HepG2 (cell line): ENCODE measurements around the gene CCL27. TPM values are rescaled to one million over a fixed set of nuclear protein-coding genes. Genes with fewer than 3 reads are reported as not detected.

Experiments used
- ELF4 ChIP-seq: sonication (generic); formaldehyde crosslinking; IDR thresholded peaks from 2 replicates; pipeline ENCODE4 v1.5.0; 2020; ENCODE audit warnings: missing genetic modification reagents, mild to moderate bottlenecking, moderate library complexity, borderline replicate concordance
- HMG20B ChIP-seq: conservative IDR thresholded peaks from 2 replicates; pipeline ENCODE4 v1.6.1; 2016; ENCODE audit warnings: missing genetic modification reagents, missing compliant biosample characterization
- HMGA1 ChIP-seq: sonication (generic); formaldehyde crosslinking; conservative IDR thresholded peaks from 2 replicates; pipeline ENCODE4 v1.4.0; 2020; ENCODE audit warnings: missing genetic modification reagents
- HNRNPH1 ChIP-seq: fragments of 200-400 bp; formaldehyde crosslinking; optimal IDR thresholded peaks from 2 replicates; pipeline ENCODE3; 2017; ENCODE audit warnings: mild to moderate bottlenecking, low read depth, low read length
- KDM3A ChIP-seq: IDR thresholded peaks from 2 replicates; pipeline ENCODE4 v1.6.1; 2018; ENCODE audit warnings: low read depth, missing compliant biosample characterization
- NCOA5 ChIP-seq: sonication (generic); formaldehyde crosslinking; IDR thresholded peaks from 2 replicates; pipeline ENCODE4 v1.4.0; 2020; ENCODE audit warnings: missing genetic modification reagents
- PHF21A ChIP-seq: sonication (generic); formaldehyde crosslinking; IDR thresholded peaks from 2 replicates; pipeline ENCODE4 v1.5.0; 2020; ENCODE audit warnings: mild to moderate bottlenecking, missing genetic modification reagents
- POLR2A ChIP-seq, 2 experiments: IDR thresholded peaks; 2 replicates each; pipeline ENCODE4 v1.6.1; 2011; ENCODE audit warnings: low read depth in 2 of 2, low read length in 2 of 2, mild to moderate bottlenecking in 1 of 2, moderate library complexity in 1 of 2; ENCODE audit not compliant: insufficient read depth in 1 of 2
- PTBP1 ChIP-seq: fragments of 200-400 bp; formaldehyde crosslinking; IDR thresholded peaks from 2 replicates; pipeline ENCODE4 v1.6.1; 2018; ENCODE audit warnings: low read length, low read depth; ENCODE audit not compliant: poor library complexity, severe bottlenecking
- RARG ChIP-seq: sonication (generic); formaldehyde crosslinking; IDR thresholded peaks from 2 replicates; pipeline ENCODE4 v1.4.0; 2020; ENCODE audit warnings: low read depth, mild to moderate bottlenecking, missing genetic modification reagents
- REPIN1 ChIP-seq: sonication (generic); formaldehyde crosslinking; IDR thresholded peaks from 2 replicates; pipeline ENCODE4 v1.8.0; 2022; ENCODE audit warnings: missing genetic modification reagents, low read depth, mild to moderate bottlenecking, borderline replicate concordance
- SMAD9 ChIP-seq: sonication (generic); formaldehyde crosslinking; IDR thresholded peaks from 2 replicates; pipeline ENCODE4 v1.5.1; 2020; ENCODE audit warnings: mild to moderate bottlenecking, missing genetic modification reagents
- TOPORS ChIP-seq: sonication (generic); formaldehyde crosslinking; IDR thresholded peaks from 2 replicates; pipeline ENCODE4 v1.8.0; 2023; ENCODE audit warnings: mild to moderate bottlenecking, missing genetic modification reagents
- ZNF224 ChIP-seq: sonication (generic); formaldehyde crosslinking; IDR thresholded peaks from 2 replicates; pipeline ENCODE4 v1.5.0; 2020; ENCODE audit warnings: mild to moderate bottlenecking, missing genetic modification reagents
- ZNF446 ChIP-seq: sonication (generic); formaldehyde crosslinking; IDR thresholded peaks from 2 replicates; pipeline ENCODE4 v1.5.0; 2020; ENCODE audit warnings: mild to moderate bottlenecking, missing genetic modification reagents
- ZNF747 ChIP-seq: sonication (generic); formaldehyde crosslinking; IDR thresholded peaks from 2 replicates; pipeline ENCODE4 v1.8.1; 2023; ENCODE audit warnings: missing genetic modification reagents, mild to moderate bottlenecking, borderline replicate concordance
- polyA plus RNA-seq, 8 experiments: library from polyadenylated mRNA; depleted of rRNA in 3 of 8; stranded (reverse) in 7 of 8; unstranded in 1 of 8; fragments of >200 nt; fragmentation: Illumina TruSeq in 4 of 8; extraction: Trizol in 4 of 8; gene quantifications; 2 replicates each; pipeline versions ENCODE4 v1.2.1 to v1.2.3, GENCODE V29; 2011 to 2016; ENCODE audit warnings: low read depth in 4 of 8, missing spikeins in 1 of 8, mixed read lengths in 1 of 8; ENCODE audit not compliant: insufficient read depth in 1 of 8
- total RNA-seq, 5 experiments: library from RNA; depleted of rRNA; stranded (reverse); fragments of >200 nt; fragmentation: Illumina TruSeq; extraction: Trizol; gene quantifications; 2 replicates each; pipeline ENCODE4 v1.2.3, GENCODE V29; 2016; ENCODE audit warnings: low read depth in 1 of 5
- TF ChIP-seq, protein P1 (sequence below): sonication (generic); formaldehyde crosslinking; conservative IDR thresholded peaks from 2 replicates; pipeline ENCODE4 v1.8.0; 2022; ENCODE audit warnings: low read depth, missing genetic modification reagents
- TF ChIP-seq, protein P2 (sequence below): sonication (generic); formaldehyde crosslinking; conservative IDR thresholded peaks from 2 replicates; pipeline ENCODE4 v1.4.0; 2020; ENCODE audit warnings: missing genetic modification reagents
- TF ChIP-seq, protein P3 (sequence below): sonication (generic); formaldehyde crosslinking; IDR thresholded peaks from 2 replicates; pipeline ENCODE4 v1.8.1; 2023; ENCODE audit warnings: mild to moderate bottlenecking, missing genetic modification reagents, borderline replicate concordance
- TF ChIP-seq, protein P4 (sequence below): IDR thresholded peaks from 2 replicates; pipeline ENCODE4 v1.6.1; 2016; ENCODE audit warnings: low read depth, missing genetic modification reagents, missing compliant biosample characterization
- TF ChIP-seq, protein P5 (sequence below): IDR thresholded peaks from 2 replicates; pipeline ENCODE4 v1.6.1; 2012; ENCODE audit warnings: inconsistent platforms

Gene CCL27
- total and polyA plus RNA-seq, 2 of the 13 experiments (the other 11 are each of a cell fraction or from before 2014, with no cell fraction given): not detected

DNA sequence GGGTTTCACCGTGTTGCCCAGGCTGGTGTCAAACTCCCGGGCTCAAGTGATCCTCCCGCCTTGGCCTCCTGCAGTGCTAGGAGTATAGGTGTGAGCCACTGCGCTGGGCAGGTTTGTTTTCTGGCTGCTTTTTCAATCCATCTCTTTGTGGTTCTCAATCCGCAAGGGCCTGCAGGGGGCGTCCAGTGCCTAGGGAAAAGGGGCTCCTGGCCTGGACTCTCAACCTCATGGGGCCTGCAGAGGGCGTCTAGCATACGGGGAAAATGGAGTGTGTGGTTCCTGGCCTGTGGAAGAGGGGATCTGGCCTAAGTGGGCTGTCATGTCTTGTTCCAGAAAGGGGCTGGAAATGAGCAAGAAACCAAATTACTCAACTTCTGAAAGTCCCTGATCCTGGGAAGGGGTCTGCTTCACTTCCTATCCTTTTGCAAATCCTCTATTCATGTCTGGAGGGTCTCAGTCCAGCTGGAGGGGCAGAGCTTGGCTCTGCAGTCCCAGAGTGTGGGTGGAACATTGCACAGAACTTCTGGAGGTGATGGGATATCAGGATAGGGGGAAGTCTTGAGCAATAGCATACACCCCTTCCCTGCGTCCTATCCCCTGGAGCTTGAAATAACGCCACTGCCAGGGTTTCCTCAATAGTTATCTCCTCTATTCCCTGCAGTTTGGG lies 12.7 kb upstream of the CCL27 start (continued):
- TF ChIP-seq, protein P1, sequence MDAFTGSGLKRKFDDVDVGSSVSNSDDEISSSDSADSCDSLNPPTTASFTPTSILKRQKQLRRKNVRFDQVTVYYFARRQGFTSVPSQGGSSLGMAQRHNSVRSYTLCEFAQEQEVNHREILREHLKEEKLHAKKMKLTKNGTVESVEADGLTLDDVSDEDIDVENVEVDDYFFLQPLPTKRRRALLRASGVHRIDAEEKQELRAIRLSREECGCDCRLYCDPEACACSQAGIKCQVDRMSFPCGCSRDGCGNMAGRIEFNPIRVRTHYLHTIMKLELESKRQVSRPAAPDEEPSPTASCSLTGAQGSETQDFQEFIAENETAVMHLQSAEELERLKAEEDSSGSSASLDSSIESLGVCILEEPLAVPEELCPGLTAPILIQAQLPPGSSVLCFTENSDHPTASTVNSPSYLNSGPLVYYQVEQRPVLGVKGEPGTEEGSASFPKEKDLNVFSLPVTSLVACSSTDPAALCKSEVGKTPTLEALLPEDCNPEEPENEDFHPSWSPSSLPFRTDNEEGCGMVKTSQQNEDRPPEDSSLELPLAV: no peak
- no peak for TF ChIP-seq RARG (CRISPR knock-in tag)
- no peak for TF ChIP-seq NCOA5 (CRISPR knock-in tag)
- no peak for TF ChIP-seq PTBP1
- TF ChIP-seq, protein P2, sequence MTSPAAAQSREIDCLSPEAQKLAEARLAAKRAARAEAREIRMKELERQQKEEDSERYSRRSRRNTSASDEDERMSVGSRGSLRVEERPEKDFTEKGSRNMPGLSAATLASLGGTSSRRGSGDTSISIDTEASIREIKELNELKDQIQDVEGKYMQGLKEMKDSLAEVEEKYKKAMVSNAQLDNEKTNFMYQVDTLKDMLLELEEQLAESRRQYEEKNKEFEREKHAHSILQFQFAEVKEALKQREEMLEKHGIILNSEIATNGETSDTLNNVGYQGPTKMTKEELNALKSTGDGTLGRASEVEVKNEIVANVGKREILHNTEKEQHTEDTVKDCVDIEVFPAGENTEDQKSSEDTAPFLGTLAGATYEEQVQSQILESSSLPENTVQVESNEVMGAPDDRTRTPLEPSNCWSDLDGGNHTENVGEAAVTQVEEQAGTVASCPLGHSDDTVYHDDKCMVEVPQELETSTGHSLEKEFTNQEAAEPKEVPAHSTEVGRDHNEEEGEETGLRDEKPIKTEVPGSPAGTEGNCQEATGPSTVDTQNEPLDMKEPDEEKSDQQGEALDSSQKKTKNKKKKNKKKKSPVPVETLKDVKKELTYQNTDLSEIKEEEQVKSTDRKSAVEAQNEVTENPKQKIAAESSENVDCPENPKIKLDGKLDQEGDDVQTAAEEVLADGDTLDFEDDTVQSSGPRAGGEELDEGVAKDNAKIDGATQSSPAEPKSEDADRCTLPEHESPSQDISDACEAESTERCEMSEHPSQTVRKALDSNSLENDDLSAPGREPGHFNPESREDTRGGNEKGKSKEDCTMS (CRISPR knock-in tag): no peak
- TF ChIP-seq, protein P3, sequence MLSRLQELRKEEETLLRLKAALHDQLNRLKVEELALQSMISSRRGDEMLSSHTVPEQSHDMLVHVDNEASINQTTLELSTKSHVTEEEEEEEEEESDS (CRISPR knock-in tag): no peak
- TF ChIP-seq REPIN1: peak; percentile 44; the same call in 1 of the 2 replicates
- peak; percentile 67; the same call in 1 of the 2 replicates for TF ChIP-seq KDM3A (CRISPR knock-in tag)
- TF ChIP-seq, protein P4, sequence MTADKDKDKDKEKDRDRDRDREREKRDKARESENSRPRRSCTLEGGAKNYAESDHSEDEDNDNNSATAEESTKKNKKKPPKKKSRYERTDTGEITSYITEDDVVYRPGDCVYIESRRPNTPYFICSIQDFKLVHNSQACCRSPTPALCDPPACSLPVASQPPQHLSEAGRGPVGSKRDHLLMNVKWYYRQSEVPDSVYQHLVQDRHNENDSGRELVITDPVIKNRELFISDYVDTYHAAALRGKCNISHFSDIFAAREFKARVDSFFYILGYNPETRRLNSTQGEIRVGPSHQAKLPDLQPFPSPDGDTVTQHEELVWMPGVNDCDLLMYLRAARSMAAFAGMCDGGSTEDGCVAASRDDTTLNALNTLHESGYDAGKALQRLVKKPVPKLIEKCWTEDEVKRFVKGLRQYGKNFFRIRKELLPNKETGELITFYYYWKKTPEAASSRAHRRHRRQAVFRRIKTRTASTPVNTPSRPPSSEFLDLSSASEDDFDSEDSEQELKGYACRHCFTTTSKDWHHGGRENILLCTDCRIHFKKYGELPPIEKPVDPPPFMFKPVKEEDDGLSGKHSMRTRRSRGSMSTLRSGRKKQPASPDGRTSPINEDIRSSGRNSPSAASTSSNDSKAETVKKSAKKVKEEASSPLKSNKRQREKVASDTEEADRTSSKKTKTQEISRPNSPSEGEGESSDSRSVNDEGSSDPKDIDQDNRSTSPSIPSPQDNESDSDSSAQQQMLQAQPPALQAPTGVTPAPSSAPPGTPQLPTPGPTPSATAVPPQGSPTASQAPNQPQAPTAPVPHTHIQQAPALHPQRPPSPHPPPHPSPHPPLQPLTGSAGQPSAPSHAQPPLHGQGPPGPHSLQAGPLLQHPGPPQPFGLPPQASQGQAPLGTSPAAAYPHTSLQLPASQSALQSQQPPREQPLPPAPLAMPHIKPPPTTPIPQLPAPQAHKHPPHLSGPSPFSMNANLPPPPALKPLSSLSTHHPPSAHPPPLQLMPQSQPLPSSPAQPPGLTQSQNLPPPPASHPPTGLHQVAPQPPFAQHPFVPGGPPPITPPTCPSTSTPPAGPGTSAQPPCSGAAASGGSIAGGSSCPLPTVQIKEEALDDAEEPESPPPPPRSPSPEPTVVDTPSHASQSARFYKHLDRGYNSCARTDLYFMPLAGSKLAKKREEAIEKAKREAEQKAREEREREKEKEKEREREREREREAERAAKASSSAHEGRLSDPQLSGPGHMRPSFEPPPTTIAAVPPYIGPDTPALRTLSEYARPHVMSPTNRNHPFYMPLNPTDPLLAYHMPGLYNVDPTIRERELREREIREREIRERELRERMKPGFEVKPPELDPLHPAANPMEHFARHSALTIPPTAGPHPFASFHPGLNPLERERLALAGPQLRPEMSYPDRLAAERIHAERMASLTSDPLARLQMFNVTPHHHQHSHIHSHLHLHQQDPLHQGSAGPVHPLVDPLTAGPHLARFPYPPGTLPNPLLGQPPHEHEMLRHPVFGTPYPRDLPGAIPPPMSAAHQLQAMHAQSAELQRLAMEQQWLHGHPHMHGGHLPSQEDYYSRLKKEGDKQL (CRISPR knock-in tag): no peak
- no peak for TF ChIP-seq HMG20B (CRISPR knock-in tag)
- TF ChIP-seq HMGA1: no peak
- no peak for TF ChIP-seq ZNF224 (CRISPR knock-in tag)
- no peak; the same call in 1 of the 2 replicates for TF ChIP-seq PHF21A (CRISPR knock-in tag)
- no peak for TF ChIP-seq TOPORS
- TF ChIP-seq POLR2A (IDR thresholded peaks at IDR 0.05; ENCODE audit: insufficient read depth in 1 of 2, low read depth in 2 of 2, low read length in 2 of 2): no peak
- TF ChIP-seq ZNF747: no peak
- TF ChIP-seq HNRNPH1: no peak
- no peak for TF ChIP-seq ZNF446 (CRISPR knock-in tag)
- no peak for TF ChIP-seq ELF4 (CRISPR knock-in tag)
- TF ChIP-seq, protein P5, sequence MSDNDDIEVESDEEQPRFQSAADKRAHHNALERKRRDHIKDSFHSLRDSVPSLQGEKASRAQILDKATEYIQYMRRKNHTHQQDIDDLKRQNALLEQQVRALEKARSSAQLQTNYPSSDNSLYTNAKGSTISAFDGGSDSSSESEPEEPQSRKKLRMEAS: no peak
- no peak for TF ChIP-seq SMAD9
